ENCODE data around the gene EGFLAM. TPM values are rescaled to one million over a fixed set of nuclear protein-coding genes. Genes with fewer than 3 reads are reported as not detected.

The EGFLAM gene
- total and polyA plus RNA-seq, 2 of the 4 experiments (the other 2 are of a cell fraction): 0.77 to 1.1 TPM

DNA sequence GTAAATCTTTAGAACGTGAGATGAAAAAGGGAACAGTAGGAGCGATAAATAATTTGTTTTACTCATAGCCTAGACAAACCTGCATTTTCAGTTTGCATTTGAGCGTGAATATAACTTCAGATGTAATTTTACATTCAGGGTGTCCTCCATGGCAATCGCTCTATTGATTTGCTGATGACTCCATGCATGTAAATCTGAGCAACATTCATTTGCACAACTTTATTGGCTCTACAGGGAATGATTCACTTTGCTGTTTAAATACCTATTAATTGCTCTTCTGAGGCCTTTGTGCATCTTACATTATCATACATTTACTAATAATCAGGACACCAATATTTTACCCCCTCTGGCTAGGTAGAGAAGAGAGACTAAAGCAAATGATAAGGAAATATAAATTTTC lies 122.2 kb downstream of the EGFLAM start:
- Histone ChIP-seq H3K4ac (ENCODE audit: low read depth, low read length) (no peak overlapping the region), H3K27ac (ENCODE audit: insufficient read depth, low read length) (no peak overlapping the region), H4K91ac (ENCODE audit: insufficient read depth, low read depth, low read length) (no peak overlapping the region), H3K56ac (ENCODE audit: extremely low read depth, insufficient read depth, low read length) (no peak overlapping the region), H4K20me1 (ENCODE audit: insufficient read depth, low read length) (no peaks in the 10 kb centered on the region), H3K4me1 (ENCODE audit: control insufficient read depth, insufficient read depth, low read length) (no peaks in the 10 kb centered on the region; the same call in 1 of the 2 replicates), H2AK9ac (replicated peaks; ENCODE audit: low read depth, low read length, poor library complexity) (no peak overlapping the region), H3K23ac (ENCODE audit: low read depth, low read length) (no peak overlapping the region), H3K4me2 (ENCODE audit: low read depth, low read length) (no peak overlapping the region), H3K9me1 (ENCODE audit: insufficient read depth, low read length) (no peaks in the 10 kb centered on the region), H3K18ac (ENCODE audit: low read depth, low read length) (no peak overlapping the region), H3K14ac (replicated peaks; ENCODE audit: low read depth, low read length) (no peak overlapping the region), H2AK5ac (ENCODE audit: low read depth, low read length) (no peak overlapping the region), H2AFZ (replicated peaks; ENCODE audit: low read length, poor library complexity) (no peak overlapping the region), H3K36me3 (ENCODE audit: control insufficient read depth, insufficient read depth, low read length) (no peaks in the 10 kb centered on the region), H3K9ac (ENCODE audit: low read depth, low read length) (no peak overlapping the region), H4K5ac (ENCODE audit: low read depth, low read length) (no peak overlapping the region), H3K79me1 (ENCODE audit: low read depth in 1 of 2, low read length in 2 of 2) (no peaks in the 10 kb centered on the region), H2BK5ac (ENCODE audit: low read depth, low read length, poor library complexity, severe bottlenecking) (no peak overlapping the region), H2BK20ac (ENCODE audit: low read depth, low read length) (no peak overlapping the region), H2BK15ac (ENCODE audit: low read depth, low read length) (no peak overlapping the region), H3K4me3 (ENCODE audit: insufficient read depth, low read depth, low read length) (no peak overlapping the region), H3K27me3 (ENCODE audit: control insufficient read depth, insufficient read depth, low read length) (peaks cover 27% of the 10 kb centered on the region), H4K8ac (ENCODE audit: low read depth in 2 of 2, low read length in 2 of 2) (no peak overlapping the region), H2BK120ac (ENCODE audit: low read depth, low read length) (no peak overlapping the region), H3K9me3 (ENCODE audit: control insufficient read depth, insufficient read depth, low read length) (no peaks in the 10 kb centered on the region)
- TF ChIP-seq RCOR1 (IDR thresholded peaks at IDR 0.05; ENCODE audit: insufficient replicate concordance, low read length) (no peak), RFX5 (IDR thresholded peaks at IDR 0.05; ENCODE audit: low read depth, low read length) (no peak), POLR2A (IDR thresholded peaks at IDR 0.05; ENCODE audit: low read depth, low read length) (no peak), SMC3 (IDR thresholded peaks at IDR 0.05; ENCODE audit: low read depth, low read length) (no peak), BHLHE40 (IDR thresholded peaks at IDR 0.05; ENCODE audit: low read depth, low read length) (no peak), CEBPB (IDR thresholded peaks at IDR 0.05; ENCODE audit: low read depth, low read length) (no peak), CHD1 (IDR thresholded peaks at IDR 0.05; ENCODE audit: low read depth, low read length) (no peak), NFE2L2 (IDR thresholded peaks at IDR 0.05; ENCODE audit: low read depth, low read length) (no peak), FOS (IDR thresholded peaks at IDR 0.05; ENCODE audit: low read depth, low read length) (no peak), MXI1 (IDR thresholded peaks at IDR 0.05; ENCODE audit: borderline replicate concordance, low read depth, low read length) (no peak), RAD21 (IDR thresholded peaks at IDR 0.05; ENCODE audit: low read length) (no peak), MAZ (IDR thresholded peaks at IDR 0.05; ENCODE audit: borderline replicate concordance, low read depth, low read length) (no peak), MAFK (IDR thresholded peaks at IDR 0.05; ENCODE audit: low read depth, low read length) (no peak)
- TF ChIP-seq, protein P1, sequence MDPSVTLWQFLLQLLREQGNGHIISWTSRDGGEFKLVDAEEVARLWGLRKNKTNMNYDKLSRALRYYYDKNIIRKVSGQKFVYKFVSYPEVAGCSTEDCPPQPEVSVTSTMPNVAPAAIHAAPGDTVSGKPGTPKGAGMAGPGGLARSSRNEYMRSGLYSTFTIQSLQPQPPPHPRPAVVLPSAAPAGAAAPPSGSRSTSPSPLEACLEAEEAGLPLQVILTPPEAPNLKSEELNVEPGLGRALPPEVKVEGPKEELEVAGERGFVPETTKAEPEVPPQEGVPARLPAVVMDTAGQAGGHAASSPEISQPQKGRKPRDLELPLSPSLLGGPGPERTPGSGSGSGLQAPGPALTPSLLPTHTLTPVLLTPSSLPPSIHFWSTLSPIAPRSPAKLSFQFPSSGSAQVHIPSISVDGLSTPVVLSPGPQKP (IDR thresholded peaks at IDR 0.05; ENCODE audit: borderline replicate concordance, low read depth, low read length): no peak
- TF ChIP-seq, protein P2, sequence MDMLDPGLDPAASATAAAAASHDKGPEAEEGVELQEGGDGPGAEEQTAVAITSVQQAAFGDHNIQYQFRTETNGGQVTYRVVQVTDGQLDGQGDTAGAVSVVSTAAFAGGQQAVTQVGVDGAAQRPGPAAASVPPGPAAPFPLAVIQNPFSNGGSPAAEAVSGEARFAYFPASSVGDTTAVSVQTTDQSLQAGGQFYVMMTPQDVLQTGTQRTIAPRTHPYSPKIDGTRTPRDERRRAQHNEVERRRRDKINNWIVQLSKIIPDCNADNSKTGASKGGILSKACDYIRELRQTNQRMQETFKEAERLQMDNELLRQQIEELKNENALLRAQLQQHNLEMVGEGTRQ (IDR thresholded peaks at IDR 0.05; ENCODE audit: low read depth, low read length): no peak
- TF ChIP-seq, protein P3, sequence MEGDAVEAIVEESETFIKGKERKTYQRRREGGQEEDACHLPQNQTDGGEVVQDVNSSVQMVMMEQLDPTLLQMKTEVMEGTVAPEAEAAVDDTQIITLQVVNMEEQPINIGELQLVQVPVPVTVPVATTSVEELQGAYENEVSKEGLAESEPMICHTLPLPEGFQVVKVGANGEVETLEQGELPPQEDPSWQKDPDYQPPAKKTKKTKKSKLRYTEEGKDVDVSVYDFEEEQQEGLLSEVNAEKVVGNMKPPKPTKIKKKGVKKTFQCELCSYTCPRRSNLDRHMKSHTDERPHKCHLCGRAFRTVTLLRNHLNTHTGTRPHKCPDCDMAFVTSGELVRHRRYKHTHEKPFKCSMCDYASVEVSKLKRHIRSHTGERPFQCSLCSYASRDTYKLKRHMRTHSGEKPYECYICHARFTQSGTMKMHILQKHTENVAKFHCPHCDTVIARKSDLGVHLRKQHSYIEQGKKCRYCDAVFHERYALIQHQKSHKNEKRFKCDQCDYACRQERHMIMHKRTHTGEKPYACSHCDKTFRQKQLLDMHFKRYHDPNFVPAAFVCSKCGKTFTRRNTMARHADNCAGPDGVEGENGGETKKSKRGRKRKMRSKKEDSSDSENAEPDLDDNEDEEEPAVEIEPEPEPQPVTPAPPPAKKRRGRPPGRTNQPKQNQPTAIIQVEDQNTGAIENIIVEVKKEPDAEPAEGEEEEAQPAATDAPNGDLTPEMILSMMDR (conservative IDR thresholded peaks at IDR 0.05; ENCODE audit: low read depth, low read length): no peak
- ATAC-seq (ENCODE audit: low read depth) (no peak), DNase-seq (no peak)
- no TSS peak for BruUV-seq (replicated peaks)
- intact Hi-C loops (cut with micrococcal nuclease): loop anchor here (5.0 kb wide), 2 partner anchors 172 to 902 kb away; no protein-coding TSS in a partner anchor
- dilution Hi-C loops (cut with HindIII; ENCODE audit: low sequenced_read_pairs, unreplicated experiment): no loop called here
- POLR2A ChIA-PET (ENCODE audit: unreplicated experiment): no interaction called here
- CTCF ChIA-PET: no interaction called here
- 80% methylated on average over 1 of the region's 4 CpGs; no CpG with 5 or more reads in 1 of the 2 experiments for WGBS, 2 experiments (ENCODE audit: extremely low coverage in 2 of 2, insufficient read length in 1 of 2)
- in situ Hi-C loops (cut with MboI; ENCODE audit: low sequenced_read_pairs): loop anchor here (25.0 kb wide), 1 partner anchor 932 kb away; no protein-coding TSS in a partner anchor

All from IMR-90 (cell line).